OCI-M2 (cell line): Measurements from ENCODE around the gene DSP.

Experiments
- DNase-seq: peaks from one replicate; lab custom pipeline; 2025; ENCODE audit not compliant: unreplicated experiment; lab: John Stamatoyannopoulos, UW

The DSP gene

DNA sequence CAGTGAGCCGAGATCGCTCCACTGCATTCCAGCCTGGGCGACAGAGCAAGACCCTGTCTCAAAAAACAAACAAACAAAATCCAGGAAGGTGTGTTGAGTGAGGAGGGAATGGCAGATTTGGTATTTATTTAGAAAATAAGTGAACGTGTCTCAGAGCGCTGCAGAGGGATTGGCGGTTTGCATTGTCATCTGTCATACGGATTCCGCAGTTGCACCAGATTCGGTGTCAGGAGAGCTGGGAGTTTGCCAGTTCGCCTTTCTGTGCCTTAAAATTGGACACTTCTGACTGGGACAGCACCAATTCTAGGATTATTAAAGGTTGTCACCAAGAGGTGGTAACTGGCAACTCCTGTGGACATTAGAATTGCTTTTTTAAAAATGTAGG lies 49.4 kb downstream of the DSP start:
- no peak for DNase-seq

DNA sequence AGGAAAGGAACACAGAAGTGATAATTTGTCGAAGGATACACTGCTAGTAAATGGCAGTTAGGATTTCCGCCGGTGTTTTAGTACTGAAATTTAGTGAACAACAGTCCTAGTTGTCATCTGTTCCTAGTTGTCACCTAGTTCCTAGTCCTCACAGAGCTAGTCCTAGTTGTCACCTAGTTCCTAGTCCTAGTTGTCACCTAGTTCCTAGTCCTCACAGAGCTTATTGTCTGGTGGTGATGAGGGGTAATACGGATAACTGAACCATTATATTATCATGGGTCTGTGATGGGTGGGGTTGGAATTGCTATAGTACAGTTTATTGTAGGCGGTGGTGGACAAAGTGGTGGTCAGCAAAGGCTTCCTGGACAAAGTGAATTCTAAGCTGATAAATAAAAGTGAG lies 50.3 kb downstream of the DSP start:
- DNase-seq = no peak

DNA sequence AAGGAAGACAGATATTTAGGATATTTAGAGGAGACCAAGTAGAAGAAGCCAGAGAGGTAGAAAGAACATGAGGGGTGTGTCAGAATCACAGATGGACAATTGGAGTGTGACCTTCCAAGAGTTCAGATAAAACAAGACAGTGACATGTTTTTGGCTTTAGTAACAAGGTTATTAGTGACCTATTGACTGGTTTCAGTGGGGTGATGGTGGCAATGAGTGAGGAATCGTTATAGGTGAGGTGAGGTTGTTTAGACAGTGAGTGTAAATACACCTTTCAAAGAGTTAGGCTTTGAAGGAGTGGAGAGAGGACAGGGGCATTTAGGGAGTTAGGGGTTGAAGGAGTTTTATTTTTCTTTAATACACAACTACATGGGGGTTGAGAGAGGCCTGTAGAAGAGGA lies 51.8 kb downstream of the DSP start:
- no peak for DNase-seq

DNA sequence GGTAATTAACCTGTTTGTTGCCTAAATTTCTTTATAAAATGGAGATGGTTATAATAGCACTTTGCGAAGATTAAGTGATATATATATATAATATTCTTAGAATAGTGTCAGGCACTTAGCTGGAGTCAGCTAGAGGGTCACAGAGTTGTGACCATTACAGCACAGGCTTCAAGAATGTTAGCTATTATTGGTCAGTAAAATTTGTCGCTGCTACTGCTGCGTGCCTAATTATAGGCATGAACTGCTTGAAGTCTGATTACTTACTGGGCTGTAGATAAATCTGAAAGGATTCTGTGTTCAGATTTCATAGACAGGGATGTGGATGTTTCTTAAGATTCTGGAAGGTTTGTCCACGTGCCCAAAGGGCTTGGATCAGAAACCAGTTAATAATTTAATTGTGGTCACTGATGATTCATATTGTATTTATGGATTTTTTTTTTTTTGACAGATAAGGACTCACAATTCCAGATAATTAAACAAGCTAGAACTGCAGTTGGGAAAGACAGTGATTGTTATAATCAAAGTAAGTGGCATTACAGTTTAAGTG lies 53.2 kb downstream of the DSP start:
- no peak for DNase-seq

DNA sequence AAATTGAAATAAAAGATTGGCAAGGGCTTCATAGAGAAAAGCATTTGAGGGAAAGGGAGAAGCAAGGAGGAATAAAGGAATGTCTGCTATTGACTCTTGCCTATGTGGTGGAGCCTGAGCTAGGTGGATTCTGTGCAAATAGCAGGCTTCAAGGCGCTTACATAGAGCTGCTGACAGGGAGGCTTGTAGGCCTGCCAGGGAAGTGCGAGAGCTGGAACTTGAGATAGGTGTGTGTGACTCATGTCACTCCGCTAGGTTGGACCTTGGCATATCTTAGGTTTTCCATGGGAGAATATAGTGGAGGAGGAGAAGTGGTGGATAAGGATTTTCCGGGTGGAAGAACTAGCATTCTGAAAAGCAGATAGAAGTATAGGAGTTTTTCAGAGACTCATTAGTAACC lies 62.5 kb downstream of the DSP start:
- DNase-seq = no peak

DNA sequence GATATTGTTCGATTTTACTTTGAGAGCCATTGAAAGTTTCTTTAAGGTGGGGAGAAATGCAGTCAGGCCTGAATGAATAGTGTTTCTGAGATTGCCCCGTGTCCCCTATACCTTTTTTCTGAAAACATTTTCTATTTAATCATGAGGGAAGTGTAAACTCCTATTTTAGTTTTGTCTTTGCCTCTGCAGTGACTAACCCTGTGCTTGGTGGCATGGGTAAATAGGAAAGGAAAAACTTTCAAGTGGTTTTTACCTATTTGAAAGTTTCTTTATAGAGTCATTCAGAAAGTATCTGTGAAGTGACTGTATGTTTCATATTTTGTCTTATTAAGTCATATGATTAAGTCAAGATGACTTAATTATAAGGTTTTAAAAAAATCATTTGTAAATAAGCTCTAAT lies 63.0 kb downstream of the DSP start:
- DNase-seq = no peak

DNA sequence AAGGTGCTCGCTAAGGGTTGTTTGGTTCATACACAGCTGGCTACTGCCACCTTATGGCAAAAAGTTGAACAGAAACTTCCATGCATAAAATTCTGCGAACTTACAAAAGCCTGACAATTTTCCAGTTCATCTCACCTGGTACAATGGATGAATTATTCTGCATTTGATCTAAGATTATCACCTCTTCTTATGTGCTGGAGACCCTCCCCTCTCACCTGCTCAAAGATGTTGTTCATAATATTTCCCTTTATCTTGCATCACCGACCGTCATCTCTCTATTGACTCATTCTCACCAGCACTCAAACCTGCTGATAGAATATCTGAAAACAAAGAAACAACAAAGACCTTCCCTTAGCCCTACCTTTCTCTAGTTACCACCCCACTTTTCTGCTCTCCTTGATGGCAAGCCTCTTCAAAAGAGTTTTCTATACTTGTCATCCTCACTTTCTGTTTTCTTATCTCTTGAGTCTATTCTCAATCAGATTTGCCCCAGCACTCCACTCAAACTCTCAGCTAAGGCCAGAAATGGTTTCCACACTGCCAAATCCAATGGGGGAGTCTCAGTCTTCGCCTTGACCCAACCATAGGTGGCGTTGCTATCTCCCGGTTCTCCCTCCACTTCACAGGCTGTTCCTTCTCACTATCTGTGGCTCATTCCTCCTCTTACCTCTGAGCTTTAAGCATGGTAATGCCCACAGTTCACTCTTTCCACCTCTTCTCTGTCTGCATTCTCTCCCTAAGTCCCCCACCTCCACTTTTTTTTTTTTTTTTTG lies 74.3 kb downstream of the DSP start:
- DNase-seq = no peak

DNA sequence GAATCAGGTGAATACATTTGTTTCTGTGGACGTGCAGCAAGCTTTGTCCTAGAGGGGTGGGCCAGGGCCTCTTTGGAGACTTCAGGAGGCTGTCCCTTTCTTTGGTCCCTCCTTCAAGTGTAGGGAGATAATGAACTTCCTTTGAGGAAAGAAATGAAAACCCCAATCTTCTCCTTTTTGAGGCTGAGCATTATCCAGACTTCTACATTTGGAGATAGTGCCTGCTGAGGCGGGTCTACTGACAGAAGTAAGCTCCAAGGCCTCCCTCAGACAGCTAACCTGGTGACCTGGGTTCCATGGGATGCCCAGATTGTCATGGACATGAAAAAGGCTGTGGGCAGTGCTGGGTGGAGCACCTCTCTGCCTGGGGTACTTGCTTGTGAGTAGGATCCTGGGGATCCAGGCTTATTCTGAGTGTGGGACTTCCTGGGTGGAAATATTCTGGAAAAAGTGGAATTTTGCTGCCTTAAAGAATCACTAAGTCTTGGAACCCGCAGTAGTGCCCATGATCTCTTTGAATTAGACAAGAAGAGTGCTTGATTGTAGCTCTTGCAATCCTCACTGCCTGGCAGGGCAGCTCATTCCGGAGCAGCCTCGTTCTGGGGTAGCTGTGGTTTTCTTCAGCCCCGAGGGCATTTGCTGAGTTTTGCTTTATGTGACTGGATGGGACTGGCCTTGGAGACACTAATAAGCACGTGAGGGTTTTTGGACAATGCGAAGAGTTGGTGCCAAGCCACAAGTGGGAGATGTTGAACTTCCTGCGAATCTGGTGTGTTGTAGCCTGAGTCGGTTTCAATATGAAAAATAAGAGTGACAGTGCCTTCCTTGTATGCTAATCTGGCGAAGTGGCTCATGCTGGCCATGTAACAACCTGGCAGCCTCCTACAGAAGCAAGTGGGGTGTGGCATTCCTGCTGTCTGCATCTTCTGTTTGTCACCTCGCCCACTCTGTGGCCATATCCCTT lies 76.6 kb downstream of the DSP start:
- no peak for DNase-seq

DNA sequence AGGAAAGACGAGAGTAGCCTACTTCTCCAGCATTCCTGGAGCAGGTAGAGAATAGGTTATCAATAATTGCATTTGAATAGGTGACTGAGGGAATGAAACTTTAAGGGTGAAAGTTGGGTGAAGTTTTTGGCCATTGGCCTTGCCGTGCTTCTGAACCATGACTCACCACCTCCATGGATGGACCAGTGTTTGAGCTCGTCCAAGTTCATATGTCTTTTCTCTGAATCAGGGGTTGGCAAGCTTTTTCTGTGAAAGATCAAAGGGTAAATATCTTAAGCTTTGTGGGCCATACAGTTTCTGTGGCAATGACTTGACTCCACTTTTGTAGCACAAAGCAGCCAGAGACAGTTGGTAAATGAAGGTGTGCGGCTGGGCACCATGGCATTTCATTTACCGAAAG lies 80.3 kb downstream of the DSP start:
- no peak for DNase-seq

DNA sequence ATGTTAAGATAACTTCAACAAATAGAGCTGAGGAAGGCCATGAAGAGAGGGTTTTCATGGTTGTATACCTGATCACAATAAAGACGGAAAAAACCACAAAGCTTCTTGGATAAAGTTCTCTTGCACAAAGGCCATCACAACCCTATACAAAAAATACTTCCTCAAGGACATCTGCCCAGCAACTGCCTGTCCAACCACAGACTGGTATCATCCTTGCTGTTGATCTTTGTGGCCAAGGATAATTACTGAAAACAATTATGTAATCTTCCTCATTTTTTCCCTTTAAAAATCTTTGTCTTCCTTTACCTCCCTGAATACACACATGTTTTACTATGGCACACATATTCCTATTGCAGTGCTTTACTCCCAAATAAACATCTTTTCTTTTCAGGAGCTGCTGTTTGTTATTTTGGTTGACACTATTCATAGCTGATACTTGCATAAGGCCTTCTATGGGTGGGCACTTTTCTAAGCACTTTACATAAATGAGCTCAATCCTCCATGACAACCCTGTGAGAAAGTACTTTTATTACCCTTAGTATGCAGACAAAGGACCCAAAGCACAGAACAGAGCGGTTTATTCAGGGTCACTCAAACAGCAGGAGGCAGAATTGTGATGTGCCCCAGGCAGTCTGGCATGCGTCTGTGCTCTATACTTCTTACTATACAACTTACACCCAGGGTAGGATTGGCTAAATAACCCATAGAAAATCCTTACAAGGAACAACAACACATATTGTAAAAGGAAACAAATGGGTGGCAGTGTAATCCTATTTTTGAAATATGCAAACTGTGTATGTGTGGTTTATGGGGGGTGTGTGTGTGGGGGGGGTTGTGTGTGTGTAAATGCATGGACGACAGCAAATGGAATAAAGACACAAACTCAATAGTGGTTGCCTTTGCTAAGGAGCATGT lies 83.6 kb downstream of the DSP start:
- DNase-seq = no peak

DNA sequence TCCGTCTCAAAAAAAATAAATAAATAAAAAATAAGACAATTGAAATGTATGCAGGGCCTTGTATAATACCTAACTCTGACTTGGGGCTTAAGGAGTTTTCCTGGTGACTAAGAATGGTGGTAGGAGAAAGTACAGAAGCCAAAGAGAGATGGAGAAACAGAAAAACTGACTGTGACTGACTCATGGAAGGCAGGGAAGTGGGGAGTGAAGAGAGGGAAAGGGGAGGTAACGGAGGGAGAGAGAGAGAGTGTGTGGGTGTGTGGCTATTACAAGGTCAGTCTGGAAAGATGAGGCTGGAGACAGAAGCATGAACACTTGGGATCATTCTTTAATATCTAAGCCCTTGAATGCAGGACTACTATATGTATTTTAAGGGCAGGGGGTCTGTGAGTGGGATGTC lies 87.0 kb downstream of the DSP start:
- no peak for DNase-seq

DNA sequence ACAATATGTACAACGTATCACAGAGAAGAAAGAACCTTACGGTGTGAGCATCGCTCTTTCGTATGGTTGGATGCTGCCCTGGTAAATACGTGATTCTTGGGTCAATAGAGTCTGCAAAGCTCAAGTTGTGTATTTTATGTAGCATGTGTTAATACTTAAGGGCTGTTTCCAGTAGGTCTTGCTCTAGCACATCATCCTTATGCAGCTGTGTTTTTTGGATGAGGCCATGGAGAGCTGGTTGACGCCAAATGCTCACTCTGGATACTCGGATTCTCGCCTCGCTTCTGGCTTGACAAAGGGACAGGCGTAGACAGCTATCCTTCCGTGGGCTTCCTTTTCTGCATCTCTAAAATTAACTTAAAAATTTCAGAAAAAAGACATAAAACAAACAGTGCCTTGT lies 87.4 kb downstream of the DSP start:
- DNase-seq = no peak

DNA sequence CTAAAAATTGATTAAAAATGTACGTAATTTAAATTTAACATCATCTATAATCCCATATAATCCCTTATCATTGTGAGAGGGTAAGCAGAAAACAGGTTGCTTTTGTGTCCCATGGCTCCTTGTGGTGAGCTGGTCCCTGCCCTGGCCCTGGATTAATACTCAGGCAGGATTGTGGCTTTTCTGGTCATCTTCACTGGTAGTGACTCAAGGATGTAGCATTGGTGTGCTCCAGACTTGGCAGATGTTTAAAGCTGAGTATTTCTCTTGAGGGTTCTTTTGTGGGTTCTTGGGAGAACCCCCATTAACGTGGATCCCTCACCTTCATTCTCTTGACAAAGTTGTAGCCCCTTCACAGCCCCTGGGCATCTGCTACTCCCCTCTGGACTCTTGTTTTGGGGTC lies 87.8 kb downstream of the DSP start:
- DNase-seq = no peak

DNA sequence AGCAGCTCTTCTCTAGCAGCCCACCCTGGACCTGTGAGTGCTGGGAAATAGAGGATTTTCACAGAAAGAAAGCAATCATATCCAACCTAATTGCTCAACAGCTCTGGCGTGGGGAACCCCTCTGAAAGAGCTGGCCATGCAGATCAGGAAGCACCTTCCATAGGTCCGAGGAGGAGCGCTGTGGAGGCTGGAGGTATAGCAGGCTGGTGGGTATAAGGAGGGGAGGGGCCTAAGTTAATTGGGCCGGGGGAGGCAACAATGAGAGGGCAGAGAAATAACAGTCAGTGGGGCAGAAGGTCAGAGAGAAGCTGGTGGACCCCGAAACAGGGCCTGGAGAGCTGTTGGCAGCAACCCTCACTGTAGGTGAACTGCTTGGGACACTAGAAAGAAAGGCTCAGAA lies 89.3 kb downstream of the DSP start:
- no peak for DNase-seq

DNA sequence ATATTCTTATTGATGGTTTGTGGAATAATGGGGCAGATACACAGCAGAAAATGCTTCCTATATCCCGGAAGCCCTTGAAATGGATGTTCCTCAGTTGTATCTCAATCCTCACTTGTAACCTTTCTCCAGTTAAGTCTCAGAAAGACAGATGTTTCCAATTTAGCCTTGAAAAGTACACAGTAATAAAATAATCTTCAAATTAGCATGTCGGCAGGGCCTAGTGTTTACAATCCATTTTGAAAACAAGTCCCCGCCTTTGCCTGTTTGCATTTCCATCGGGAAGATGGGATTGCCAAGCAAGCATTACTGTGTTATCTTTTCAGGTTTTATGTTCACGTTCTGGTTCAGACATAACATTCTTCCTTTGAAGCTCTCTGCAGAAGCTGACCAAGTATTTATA lies 90.0 kb downstream of the DSP start:
- no peak for DNase-seq

DNA sequence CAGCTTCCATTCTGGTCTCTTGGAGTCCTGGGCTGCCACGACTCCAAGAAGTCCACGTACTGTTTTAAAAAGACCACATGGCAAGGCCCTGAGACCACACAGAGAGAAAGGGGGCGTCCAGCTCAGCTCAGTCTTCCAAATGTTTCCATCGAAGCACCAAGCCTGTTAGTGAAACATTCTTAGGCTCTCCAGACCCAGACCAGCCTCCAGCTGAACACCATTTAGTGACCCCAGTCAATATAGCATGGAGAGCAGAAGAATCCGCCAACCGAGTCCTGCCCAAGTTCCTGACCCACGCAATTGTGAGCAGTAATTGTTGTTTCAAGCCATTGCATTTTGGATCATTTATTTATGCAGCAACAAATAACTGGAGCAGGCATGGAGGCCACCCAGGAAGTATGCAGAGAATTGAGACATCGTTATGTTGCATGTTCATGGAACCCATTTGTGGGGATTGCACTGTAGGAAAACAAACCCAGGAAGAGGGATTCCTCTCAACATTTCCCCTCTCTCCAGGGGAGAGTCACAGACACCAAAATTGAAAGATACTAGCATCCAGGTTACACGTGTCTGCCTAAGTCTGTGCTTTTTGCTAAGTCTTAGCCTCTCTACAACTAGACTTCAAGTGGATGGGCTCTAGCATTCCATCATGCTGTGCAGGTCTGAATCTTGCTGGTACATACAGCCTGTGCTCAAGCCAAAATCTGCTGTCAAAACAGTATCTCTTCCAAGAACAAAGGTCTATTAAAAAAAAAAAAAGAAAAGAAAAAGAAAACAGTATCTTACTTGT lies 91.2 kb downstream of the DSP start:
- DNase-seq = no peak

DNA sequence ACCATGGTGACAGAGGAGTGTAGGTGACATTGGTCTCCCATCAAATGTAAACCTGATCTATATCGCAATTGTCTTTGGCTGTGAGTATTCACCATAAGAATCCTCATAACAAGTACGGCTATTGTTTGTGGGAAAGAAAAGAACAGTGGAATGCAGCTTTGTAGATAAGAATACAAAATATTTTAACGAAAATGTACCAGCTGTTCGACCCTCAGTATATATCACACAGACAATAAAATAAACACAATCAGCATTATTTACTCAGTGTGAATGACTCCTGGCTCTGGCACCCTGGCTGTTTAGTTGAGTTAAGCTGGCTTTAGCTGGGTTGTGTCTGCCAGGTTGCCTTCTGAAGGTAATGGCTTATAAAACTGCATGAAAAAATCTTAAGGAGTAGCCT lies 91.9 kb downstream of the DSP start:
- no peak for DNase-seq

DNA sequence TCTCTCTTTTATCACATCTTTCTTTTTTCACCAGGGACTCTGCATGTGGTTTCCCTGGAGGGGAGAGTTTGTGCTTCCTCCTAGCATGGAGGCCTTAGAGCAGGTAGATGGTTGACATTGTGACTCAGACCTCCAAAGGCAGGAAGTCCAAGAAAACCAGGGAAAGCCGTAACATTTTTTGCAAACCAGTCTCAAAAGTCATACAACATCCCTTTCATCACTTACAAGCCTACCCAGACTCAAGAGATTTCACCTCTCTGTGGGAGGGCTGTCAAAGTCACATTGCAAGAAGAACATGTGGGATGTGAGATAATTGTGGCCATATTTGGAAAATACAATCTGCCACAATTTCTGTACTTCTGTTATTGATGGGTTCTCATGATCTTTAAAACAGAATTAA lies 94.7 kb downstream of the DSP start:
- DNase-seq = no peak
